Loucy (cell line): ENCODE measurements around the gene CSTPP1.

ENCODE experiments used
- H2AFZ ChIP-seq: fragments of 200-600 bp; sonication (generic); 2 replicates; pipeline ENCODE4 v1.6.0; 2016; ENCODE audit warnings: antibody characterized with exemption, mild to moderate bottlenecking, low read length, moderate library complexity
- H3F3A ChIP-seq: fragments of 200-600 bp; 2 replicates; pipeline ENCODE4 v1.6.0; 2016; ENCODE audit warnings: antibody characterized with exemption, low read depth, mild to moderate bottlenecking
- H3K27me3 ChIP-seq: fragments of 200-600 bp; sonication (generic); 2 replicates; pipeline ENCODE4 v1.6.1; 2014; ENCODE audit warnings: low read length, mild to moderate bottlenecking; ENCODE audit not compliant: insufficient read depth, poor library complexity, severe bottlenecking
- H3K36me3 ChIP-seq: fragments of 200-600 bp; sonication (generic); 2 replicates; pipeline ENCODE4 v1.6.1; 2016; ENCODE audit warnings: low read length; ENCODE audit not compliant: insufficient read depth
- H3K4me1 ChIP-seq: fragments of 200-600 bp; sonication (generic); 2 replicates; pipeline ENCODE4 v1.5.1; 2014; ENCODE audit warnings: low read length, mild to moderate bottlenecking; ENCODE audit not compliant: insufficient read depth, poor library complexity, severe bottlenecking
- H3K4me2 ChIP-seq: fragments of 200-600 bp; sonication (generic); 2 replicates; pipeline ENCODE4 v1.6.0; 2014; ENCODE audit warnings: antibody characterized with exemption, low read length, low read depth, mild to moderate bottlenecking; ENCODE audit not compliant: poor library complexity, severe bottlenecking
- H3K4me3 ChIP-seq: fragments of 200-600 bp; sonication (generic); 2 replicates; pipeline ENCODE4 v1.5.1; 2014; ENCODE audit warnings: low read length, mild to moderate bottlenecking, mixed read lengths; ENCODE audit not compliant: poor library complexity, severe bottlenecking
- H3K79me2 ChIP-seq: fragments of 200-600 bp; sonication (generic); 2 replicates; pipeline ENCODE4 v1.6.1; 2014; ENCODE audit warnings: low read length; ENCODE audit not compliant: insufficient read depth
- H3K9ac ChIP-seq: fragments of 200-600 bp; sonication (generic); 2 replicates; pipeline ENCODE4 v1.6.0; 2014; ENCODE audit warnings: mild to moderate bottlenecking, low read depth, low read length, moderate library complexity; ENCODE audit not compliant: poor library complexity, severe bottlenecking
- H3K9me2 ChIP-seq: fragments of 200-600 bp; sonication (generic); replicated peaks from 2 replicates; pipeline ENCODE4 v1.6.1; 2016; ENCODE audit warnings: low read depth, low read length, mixed read lengths
- H3K9me3 ChIP-seq: fragments of 200-600 bp; sonication (generic); 2 replicates; pipeline ENCODE4 v1.6.1; 2014; ENCODE audit warnings: mild to moderate bottlenecking, antibody characterized with exemption, low read length, low read depth; ENCODE audit not compliant: insufficient read depth
- H4K20me1 ChIP-seq: fragments of 200-600 bp; sonication (generic); 2 replicates; pipeline ENCODE4 v1.6.0; 2014; ENCODE audit warnings: antibody characterized with exemption, low read length, mild to moderate bottlenecking; ENCODE audit not compliant: insufficient read depth, poor library complexity, severe bottlenecking
- EZH2phosphoT487 ChIP-seq: fragments of 200-600 bp; IDR thresholded peaks from 2 replicates; pipeline ENCODE4 v1.6.1; 2018; ENCODE audit warnings: antibody characterized with exemption, mild to moderate bottlenecking, moderate library complexity, borderline replicate concordance
- TF ChIP-seq, protein P1 (sequence below): fragments of 200-600 bp; sonication (generic); conservative IDR thresholded peaks from 2 replicates; pipeline ENCODE4 v1.5.1; 2014; ENCODE audit warnings: mild to moderate bottlenecking, antibody characterized with exemption, low read length

The CSTPP1 gene

DNA sequence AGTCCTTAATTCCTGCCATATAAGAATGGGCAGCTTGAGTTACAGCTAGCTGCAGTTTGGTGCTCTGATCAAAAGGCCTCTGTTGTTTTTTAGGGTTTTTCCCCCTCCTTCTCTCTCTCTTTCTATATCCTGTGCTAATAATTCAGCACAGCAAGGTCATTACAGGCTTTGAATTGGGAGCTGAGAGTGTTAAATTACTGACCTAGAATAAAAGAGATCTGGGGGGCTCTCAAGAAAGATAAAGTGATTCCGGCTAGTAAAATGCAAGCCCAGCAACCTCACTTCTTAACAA, 84.9 kb downstream of the CSTPP1 start:
- TF ChIP-seq, protein P1, sequence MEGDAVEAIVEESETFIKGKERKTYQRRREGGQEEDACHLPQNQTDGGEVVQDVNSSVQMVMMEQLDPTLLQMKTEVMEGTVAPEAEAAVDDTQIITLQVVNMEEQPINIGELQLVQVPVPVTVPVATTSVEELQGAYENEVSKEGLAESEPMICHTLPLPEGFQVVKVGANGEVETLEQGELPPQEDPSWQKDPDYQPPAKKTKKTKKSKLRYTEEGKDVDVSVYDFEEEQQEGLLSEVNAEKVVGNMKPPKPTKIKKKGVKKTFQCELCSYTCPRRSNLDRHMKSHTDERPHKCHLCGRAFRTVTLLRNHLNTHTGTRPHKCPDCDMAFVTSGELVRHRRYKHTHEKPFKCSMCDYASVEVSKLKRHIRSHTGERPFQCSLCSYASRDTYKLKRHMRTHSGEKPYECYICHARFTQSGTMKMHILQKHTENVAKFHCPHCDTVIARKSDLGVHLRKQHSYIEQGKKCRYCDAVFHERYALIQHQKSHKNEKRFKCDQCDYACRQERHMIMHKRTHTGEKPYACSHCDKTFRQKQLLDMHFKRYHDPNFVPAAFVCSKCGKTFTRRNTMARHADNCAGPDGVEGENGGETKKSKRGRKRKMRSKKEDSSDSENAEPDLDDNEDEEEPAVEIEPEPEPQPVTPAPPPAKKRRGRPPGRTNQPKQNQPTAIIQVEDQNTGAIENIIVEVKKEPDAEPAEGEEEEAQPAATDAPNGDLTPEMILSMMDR, result no peak
- TF ChIP-seq EZH2phosphoT487, result no peak
- no peaks in the 10 kb centered on the region for H3K27me3 ChIP-seq
- no peaks in the 10 kb centered on the region for H3K79me2 ChIP-seq
- no peak overlapping the region for H3K4me3 ChIP-seq
- no peaks in the 10 kb centered on the region for H3K9me3 ChIP-seq
- H3K9ac ChIP-seq, result no peak overlapping the region
- no peaks in the 10 kb centered on the region for H3K9me2 ChIP-seq
- peaks cover 3% of the 10 kb centered on the region for H3K4me1 ChIP-seq
- no peak overlapping the region for H3K4me2 ChIP-seq
- no peaks in the 10 kb centered on the region for H3F3A ChIP-seq
- H4K20me1 ChIP-seq, result no peaks in the 10 kb centered on the region
- no peak overlapping the region for H2AFZ ChIP-seq
- no peaks in the 10 kb centered on the region for H3K36me3 ChIP-seq

DNA sequence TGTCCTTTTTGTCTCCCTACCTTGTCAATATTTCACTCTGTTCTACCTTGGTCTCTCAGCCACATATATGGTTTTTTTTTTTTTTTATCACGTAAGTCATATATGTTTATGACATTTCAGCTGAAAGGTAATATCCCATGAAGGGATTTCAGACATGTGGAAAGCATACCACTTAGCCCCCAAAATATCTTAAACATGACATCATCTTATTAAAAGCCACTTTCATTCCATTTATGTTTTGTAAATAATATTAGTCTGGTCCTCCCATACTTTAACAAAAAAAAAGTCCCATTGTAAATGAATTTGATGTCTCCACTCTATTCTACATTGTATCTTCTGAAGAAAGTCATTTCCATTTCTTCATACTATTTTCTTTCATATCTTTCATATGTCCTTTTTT, 85.4 kb downstream of the CSTPP1 start:
- TF ChIP-seq, protein P1, result no peak
- TF ChIP-seq EZH2phosphoT487, result no peak
- Histone ChIP-seq H3K4me1 (peaks cover 3% of the 10 kb centered on the region), H4K20me1 (no peaks in the 10 kb centered on the region), H3K9ac (no peak overlapping the region), H3K9me2 (no peaks in the 10 kb centered on the region), H2AFZ (no peak overlapping the region), H3K79me2 (no peaks in the 10 kb centered on the region), H3K36me3 (no peaks in the 10 kb centered on the region), H3K4me2 (no peak overlapping the region), H3K9me3 (no peaks in the 10 kb centered on the region), H3K27me3 (no peaks in the 10 kb centered on the region), H3F3A (no peaks in the 10 kb centered on the region), H3K4me3 (no peak overlapping the region)

DNA sequence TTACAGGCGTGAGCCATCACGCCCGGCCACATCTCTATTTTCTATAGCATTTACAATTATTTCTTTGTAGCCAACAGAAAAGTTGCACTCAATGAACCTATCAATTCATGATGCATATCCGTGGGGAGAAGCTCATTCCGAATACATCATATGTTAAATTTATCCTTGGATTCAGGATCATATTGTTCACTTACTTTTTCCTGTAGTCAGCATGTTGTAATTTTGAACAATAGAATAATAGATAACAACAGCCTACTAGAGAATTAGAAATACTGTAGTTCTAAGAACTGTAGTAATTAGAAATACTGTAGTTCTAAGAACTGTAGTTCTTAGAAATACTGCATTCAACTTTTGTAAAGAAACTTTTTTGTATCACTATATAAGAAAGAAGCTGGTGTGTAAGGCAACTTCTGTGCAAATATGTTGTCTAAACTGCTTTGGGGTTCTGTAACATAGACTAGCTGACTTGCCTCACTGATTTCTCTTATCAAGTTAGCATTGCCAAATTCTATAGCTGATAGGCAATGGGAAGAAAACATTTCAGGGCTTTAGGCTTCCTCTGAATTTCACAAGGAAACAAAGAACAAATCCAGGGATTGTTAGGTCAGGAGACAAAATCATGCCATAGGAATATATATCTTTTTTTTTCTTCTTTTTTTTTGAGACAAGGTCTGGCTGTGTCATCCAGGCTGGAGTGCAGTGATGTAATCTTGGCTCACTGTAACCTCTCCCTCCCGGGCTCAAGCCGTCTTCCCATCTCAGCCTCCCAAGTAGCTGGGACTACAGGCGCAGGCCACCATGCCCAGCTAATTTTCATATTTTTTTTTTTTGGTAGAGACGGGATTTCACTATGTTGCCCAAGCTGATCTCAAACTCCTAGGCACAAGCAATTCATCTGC, 91.9 kb downstream of the CSTPP1 start:
- Histone ChIP-seq H3K4me3 (no peak overlapping the region), H3K4me1 (no peaks in the 10 kb centered on the region), H3K36me3 (no peaks in the 10 kb centered on the region), H3K9me3 (no peaks in the 10 kb centered on the region), H3F3A (no peaks in the 10 kb centered on the region), H3K4me2 (no peak overlapping the region), H2AFZ (no peak overlapping the region), H3K9me2 (no peaks in the 10 kb centered on the region), H3K27me3 (no peaks in the 10 kb centered on the region), H3K79me2 (no peaks in the 10 kb centered on the region), H3K9ac (no peak overlapping the region), H4K20me1 (no peaks in the 10 kb centered on the region)
- TF ChIP-seq, protein P1, result no peak
- TF ChIP-seq EZH2phosphoT487, result no peak
